Kidney glomerular epithelial cell (primary cell): Measurements from ENCODE around the gene GIPC1.
"Not testable (repeated sequence)": the region's sequence is repeated elsewhere in the genome, so short reads cannot be mapped to it uniquely, and the experiment has no call there.

Experiments used
- DNase-seq: peaks from one replicate; lab custom pipeline; 2025; lab: John Stamatoyannopoulos, UW

Gene GIPC1

DNA sequence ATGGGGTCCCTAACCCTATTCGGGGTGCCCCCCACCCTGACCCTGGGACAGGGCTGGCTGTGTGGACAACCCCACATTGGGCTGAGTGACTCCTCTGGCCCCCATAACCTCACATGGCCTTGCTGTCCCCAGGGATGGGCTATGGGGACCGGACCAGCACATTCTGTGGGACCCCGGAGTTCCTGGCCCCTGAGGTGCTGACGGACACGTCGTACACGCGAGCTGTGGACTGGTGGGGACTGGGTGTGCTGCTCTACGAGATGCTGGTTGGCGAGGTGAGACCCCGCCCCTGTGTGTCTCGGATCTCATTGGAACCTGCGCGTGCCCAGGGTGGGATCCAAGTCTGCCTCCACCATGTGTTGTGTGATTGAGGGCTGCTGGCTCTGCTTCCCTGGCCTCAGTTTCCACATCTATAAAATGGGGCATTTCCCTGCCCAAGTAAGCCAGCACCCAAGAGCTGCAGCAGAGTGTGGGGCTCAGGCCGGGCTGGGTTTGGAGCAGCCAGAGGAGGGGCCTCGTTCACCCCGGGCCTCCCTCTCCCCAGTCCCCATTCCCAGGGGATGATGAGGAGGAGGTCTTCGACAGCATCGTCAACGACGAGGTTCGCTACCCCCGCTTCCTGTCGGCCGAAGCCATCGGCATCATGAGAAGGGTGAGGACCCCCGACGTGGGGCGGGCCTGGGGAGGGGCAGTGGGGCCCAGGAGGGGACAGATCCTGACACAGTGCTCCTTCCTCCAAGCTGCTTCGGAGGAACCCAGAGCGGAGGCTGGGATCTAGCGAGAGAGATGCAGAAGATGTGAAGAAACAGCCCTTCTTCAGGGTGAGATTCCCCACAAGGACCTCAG lies 25.7 kb downstream of the GIPC1 start:
- no peak for DNase-seq

GRCh38 chr19:14467816-14468215 lies 28.1 kb downstream of the GIPC1 start:
- DNase-seq, result no peak

DNA sequence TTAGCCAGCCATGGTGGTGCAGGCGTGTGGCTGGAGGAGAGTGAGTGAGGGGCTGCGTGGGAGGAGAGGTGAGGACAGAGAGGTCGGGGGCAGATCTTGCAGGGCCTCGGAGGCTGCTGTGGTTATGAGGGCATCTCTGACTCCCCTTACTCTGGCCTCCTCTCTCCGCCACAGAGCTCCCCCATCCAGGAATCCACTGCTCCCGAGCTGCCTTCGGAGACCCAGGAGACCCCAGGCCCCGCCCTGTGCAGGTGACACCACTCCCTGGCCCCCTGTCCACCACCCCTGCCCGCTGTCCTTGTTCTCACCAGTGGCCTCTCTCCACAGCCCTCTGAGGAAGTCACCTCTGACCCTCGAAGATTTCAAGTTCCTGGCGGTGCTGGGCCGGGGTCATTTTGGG lies 28.5 kb downstream of the GIPC1 start:
- no peak for DNase-seq

DNA sequence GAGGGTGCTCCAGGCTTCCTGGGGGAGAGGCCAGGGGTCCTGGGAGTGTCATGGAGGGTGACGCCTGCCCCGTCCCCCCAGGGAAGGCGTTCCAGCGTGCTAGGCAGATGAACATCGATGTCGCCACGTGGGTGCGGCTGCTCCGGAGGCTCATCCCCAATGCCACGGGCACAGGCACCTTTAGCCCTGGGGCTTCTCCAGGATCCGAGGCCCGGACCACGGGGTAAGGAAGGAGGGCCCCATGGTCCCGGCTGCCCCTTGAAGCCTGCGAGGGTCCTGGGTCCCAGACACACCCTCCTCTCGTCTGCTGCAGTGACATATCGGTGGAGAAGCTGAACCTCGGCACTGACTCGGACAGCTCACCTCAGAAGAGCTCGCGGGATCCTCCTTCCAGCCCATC lies 32.2 kb downstream of the GIPC1 start:
- no peak for DNase-seq

DNA sequence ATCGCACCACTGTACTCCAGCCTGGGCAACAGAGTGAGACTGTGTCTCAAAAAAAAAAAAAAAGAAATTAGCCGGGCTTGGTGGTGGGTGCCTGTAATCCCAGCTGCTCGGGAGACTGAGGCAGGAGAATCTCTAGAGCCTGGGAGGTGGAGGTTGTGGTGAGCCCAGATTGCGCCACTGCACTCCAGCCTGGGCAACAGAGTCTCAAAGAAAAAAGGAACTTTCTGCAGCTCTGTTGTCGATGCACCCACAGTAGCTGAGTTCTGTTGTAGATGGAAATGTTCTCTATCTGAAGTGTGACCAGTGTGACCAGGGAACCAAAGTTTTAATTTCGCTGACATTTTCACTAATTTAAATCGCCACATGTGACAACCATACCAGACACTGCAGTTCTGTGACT lies 33.5 kb downstream of the GIPC1 start:
- not testable (repeated sequence) for DNase-seq

DNA sequence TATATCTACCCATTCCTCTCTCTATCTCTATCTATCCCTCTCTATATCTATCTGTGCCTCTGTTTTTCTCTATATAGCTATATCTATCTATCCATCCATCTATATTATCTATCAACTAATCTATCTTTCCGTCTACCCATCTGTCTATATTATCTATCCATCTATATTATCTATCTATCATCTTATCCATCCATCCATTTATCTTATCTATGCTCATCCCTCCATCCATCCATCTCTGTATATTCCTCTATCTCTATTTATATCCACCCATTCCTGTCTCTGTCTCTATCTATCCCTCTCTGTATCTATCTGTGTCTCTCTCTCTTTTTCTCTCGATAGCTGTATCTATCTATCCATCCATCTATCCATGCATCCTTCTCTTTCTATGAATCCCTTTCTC lies 35.0 kb downstream of the GIPC1 start:
- DNase-seq, result no peak

- no peak for DNase-seq
These were observed 36.2 kb downstream of the GIPC1 start for GRCh38 chr19:14459703-14460102.

- not testable (repeated sequence) for DNase-seq
These were observed 43.6 kb downstream of the GIPC1 start for GRCh38 chr19:14452303-14452702.

GRCh38 chr19:14450876-14451275 lies 45.1 kb downstream of the GIPC1 start:
- DNase-seq, result no peak

DNA sequence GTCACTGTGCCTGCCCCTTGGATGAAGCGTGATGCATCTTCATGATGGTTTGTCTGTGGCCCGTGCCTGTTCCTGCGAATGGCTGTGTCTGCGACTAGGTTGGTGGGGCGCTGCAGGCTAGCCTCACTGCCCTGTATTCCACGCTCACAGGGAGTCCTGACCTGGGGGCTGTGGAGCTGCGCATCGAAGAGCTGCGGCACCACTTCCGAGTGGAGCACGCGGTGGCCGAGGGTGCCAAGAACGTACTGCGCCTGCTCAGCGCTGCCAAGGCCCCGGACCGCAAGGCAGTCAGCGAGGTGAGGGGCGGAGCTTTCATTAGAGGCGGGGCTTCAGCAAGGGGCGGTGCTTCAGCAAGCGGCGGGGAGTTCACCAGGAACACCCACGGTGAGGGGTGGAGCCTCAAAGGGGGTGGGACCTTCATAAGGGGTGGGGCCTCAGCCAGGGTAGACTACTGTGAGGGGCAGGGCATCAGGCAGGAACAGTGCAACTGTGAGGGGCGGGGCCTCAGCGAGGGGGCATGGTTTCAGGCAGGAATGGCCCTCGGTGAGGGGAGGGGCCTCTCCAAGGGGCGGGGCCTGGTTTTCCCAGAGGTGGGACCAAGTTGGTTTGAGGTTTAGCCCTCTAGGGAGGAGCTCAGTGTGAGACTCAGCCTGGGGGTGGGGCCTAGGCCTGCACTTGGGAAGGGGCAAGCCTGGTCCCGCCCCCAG lies 45.6 kb downstream of the GIPC1 start:
- DNase-seq, result no peak

- no peak for DNase-seq
These were observed 46.6 kb downstream of the GIPC1 start for GRCh38 chr19:14449321-14449720.

DNA sequence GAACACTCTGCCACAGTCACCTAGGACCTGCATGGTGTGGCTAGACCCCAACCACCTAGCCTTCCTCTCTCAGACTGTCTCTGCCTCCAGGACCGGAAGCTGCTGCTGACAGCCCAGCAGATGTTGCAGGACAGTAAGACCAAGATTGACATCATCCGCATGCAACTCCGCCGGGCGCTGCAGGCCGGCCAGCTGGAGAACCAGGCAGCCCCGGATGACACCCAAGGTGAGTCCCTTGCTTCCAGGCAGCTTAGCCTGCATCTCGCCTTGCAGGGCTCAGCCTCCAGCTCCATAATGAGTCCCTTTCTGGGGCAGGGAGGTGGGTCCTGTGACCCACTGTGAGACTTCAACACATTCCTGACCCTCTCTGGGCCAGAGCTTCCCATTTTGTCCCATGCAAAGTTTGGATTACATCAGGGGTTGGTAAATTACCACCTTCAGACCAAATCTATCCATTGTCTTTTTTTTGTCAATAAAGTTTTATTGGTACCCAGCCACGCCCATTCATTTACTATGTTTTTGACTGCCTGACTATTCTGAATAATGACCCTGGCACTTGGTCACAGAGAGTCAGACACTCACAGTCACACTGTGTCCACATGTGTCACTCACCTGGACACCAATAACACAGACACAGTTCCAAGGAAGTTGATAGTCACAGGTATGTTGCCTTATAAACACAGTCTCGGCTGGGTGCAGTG lies 49.4 kb downstream of the GIPC1 start:
- DNase-seq, result no peak

DNA sequence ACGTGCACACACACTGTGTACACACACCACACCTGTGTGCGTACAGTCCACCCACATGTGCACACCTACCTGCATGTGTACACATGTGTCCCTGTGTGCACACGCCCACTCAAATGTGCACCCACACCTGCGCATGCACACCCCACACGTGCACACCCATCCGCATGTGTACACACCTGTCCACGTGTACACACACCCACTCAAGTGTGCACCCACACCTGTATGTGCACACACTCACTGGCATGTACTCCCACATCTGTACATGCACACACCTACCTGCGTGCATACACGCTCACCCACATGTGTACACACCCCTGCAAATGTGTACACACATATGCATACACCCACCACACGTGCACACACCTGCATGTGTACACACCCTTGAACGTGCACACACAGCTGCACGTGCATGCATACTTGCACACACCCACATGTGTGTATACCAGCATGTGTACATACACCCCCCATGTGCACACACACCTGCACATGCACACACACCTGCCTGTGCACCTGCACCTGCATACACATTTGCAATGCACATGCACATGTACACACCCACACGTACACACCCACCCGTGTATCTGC lies 52.2 kb downstream of the GIPC1 start:
- DNase-seq, result no peak

- DNase-seq, result no peak
These were observed 52.9 kb downstream of the GIPC1 start for GRCh38 chr19:14442891-14443631.

GRCh38 chr19:14441041-14441938 lies 54.6 kb downstream of the GIPC1 start:
- no peak for DNase-seq

DNA sequence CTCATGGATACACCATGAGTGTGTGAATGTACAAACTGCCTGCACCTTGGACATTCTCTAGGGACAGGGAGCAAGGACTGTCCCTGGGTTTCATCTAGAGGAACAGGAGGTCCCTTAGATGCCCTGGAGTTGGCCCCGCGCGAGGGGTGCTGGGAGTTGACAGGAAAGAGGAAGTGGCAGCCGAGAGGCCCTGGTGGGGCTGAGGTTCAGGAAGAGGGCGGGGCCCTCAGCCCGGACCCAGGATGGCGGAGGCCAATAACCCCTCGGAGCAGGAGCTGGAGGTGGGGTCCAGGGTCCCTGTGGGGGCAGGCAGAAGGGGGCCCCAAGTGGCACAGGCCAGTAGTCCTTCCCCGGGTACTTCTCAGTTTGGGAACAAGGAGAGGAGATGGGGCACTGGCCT lies 55.9 kb downstream of the GIPC1 start:
- DNase-seq, result no peak

GRCh38 chr19:14439014-14439413 lies 56.9 kb downstream of the GIPC1 start:
- DNase-seq, result no peak

DNA sequence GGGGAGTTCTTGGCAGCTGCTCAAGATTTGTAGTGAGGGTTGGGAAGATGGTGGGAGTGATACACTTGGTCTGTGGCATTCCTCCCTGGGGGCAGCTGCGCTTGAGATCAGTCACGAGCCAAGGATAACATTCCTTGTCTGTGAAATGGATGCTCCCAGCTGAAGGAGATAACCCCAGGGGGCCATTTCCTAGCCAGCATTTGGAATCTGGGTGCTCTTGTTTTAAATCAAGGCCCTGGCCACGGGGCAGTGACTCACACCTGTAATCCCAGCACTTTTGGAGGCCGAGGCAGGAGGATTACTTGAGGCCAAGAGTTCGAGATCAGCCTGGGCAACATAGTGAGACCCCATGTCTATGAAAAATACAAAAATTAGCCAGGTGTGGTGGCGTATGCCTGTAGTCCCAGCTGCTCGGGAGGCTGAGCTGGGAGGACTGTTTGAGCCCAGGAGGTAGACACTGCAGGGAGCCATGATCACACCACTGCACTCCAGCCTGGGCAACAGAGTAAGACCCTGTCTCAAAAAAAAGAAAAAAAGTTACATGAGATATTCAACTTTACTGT lies 58.3 kb downstream of the GIPC1 start:
- no peak for DNase-seq

GRCh38 chr19:14435320-14436050 lies 60.4 kb downstream of the GIPC1 start:
- no peak for DNase-seq
